ENCODE data around the gene TMCO5A.

The TMCO5A gene

GRCh38 chr15:37978231-37978630 lies 43.8 kb downstream of the TMCO5A start:
- DNase-seq, result no peak

DNA sequence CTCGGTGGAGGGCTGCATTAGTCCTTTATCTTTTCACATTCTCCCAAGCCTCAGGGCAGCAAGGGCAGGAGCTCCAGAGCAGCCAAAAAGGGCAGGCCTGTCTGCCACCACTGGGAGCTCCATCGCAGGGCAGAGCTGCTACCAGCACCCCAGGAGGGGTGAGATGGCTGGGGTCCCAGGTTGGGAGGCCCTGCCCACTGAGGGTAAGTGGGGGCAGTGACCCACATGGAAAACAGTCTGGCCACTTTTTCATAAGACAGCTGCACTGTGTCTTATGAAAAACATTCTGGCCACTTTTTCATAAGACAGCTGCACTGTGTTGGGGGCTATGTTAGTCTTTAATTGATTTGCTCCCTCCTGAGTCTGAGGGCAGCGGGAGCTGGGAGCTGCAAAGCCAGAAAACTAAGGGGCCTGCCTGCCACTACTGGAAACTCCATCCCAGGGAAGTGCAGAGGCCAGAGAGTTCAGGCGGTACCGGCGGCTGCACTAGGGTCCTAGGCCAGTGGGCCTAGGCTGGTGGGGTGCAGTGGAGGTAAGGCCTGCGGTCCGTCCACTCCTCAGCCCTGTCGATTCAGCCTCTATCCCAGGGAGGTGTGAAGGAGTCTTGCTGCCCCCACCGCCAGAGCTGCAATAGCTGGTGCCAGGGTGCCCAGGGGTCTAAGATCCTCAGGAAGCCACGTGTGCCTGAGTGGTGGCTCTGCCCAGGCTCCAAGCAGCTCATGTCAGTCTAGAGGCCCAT lies 45.4 kb downstream of the TMCO5A start:
- no peak for DNase-seq

DNA sequence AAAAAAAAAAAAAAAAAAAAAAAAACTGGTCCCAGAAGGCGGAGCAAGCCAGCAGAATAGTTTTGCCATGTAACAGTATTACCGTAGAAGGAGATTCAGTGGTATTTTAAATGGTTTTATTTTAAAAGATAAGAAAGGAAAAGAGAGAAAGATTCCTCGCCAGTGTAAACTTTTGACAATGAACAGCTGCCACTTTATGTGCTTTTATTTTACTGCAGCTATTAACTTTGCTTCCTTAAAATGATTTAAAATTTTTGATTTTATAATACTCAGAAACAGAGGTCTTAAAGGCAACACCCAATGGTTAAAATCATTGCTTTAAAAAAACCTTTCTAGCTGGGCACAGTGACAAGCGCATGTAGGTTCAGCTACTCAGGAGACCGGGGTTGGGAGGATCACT lies 46.8 kb downstream of the TMCO5A start:
- DNase-seq, result no peak

DNA sequence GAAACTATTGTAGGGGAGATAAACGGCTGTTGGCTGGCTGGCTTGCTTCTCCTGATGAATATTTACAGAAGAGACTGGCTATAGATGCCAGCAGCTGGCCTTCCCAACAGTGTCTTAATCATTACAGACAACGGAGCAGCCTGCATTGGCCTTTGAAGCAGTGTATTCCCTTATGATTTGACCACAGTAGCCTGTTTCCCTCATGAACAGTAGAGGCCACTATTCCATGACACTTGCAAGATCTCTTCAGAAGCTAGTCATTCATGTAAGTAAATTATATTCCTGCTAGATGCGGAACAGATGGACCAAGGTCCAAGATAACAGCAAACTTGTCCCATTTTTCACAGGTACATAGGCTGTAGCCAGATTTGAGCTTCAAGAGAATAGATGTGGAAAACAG lies 47.3 kb downstream of the TMCO5A start:
- no peak for DNase-seq

GRCh38 chr15:37984368-37984767 lies 49.9 kb downstream of the TMCO5A start:
- no peak for DNase-seq

- no peak for DNase-seq
These were observed 61.3 kb downstream of the TMCO5A start for GRCh38 chr15:37995461-37996347.

Data from stimulated activated CD4-positive, alpha-beta T cell treated with anti-CD3 and anti-CD28 coated beads, Interleukin-2, amount 100 ng/mL, for 24 hours (primary cell).